Measurements from ENCODE around the gene FAM177A1. TPM values are rescaled to one million over a fixed set of nuclear protein-coding genes. Genes with fewer than 3 reads are reported as not detected.
"Not testable (repeated sequence)": the region's sequence is repeated elsewhere in the genome, so short reads cannot be mapped to it uniquely, and the experiment has no call there.

FAM177A1 gene
- total and polyA plus RNA-seq, 2 experiments from 2014 or later, result 30.1 to 47.3 TPM

DNA sequence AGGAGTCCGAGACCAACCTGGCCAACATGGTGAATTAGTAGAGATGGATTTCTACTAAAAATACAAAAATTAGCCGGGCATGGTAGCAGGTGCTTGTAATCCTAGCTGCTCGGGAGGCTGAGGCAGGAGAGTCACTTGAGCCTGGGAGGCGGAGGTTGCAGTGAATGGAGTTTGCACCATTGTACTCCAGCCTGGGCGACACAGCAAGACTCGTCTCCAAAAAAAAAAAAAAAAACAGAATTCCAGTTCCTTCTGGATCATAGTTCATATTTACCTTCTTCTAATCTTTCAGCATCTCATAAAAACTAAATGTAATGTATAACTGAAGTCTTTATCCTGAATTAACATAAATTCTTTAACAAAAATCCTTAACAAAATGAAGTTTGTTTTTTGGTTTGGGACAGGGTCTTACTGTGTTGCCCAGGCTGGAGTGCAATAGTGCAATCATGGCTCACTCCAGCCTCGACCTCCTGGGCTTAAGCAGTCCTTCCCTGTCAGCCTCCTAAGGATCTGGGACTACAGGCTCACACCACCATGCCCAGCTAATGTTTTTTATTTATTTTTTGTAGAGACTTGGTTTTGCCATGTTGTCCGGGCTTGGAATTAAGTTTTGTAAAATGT, 37.6 kb downstream of the FAM177A1 start:
- H3K36me3 ChIP-seq, result peaks cover 45% of the 10 kb centered on the region
- H3K4me3 ChIP-seq, result no peak overlapping the region
- H3K27me3 ChIP-seq, result no peaks in the 10 kb centered on the region
- H3K27ac ChIP-seq, result no peak overlapping the region
- DNase-seq (ENCODE audit: low read depth in 1 of 2, low spot score in 1 of 2), result no peak
- TF ChIP-seq, protein P1, sequence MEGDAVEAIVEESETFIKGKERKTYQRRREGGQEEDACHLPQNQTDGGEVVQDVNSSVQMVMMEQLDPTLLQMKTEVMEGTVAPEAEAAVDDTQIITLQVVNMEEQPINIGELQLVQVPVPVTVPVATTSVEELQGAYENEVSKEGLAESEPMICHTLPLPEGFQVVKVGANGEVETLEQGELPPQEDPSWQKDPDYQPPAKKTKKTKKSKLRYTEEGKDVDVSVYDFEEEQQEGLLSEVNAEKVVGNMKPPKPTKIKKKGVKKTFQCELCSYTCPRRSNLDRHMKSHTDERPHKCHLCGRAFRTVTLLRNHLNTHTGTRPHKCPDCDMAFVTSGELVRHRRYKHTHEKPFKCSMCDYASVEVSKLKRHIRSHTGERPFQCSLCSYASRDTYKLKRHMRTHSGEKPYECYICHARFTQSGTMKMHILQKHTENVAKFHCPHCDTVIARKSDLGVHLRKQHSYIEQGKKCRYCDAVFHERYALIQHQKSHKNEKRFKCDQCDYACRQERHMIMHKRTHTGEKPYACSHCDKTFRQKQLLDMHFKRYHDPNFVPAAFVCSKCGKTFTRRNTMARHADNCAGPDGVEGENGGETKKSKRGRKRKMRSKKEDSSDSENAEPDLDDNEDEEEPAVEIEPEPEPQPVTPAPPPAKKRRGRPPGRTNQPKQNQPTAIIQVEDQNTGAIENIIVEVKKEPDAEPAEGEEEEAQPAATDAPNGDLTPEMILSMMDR (IDR thresholded peaks at IDR 0.05; ENCODE audit: low read depth, low read length), result no peak
- no peaks in the 10 kb centered on the region for H3K9me3 ChIP-seq (ENCODE audit: low read depth)
- no peaks in the 10 kb centered on the region for H3K4me1 ChIP-seq (ENCODE audit: low read depth)

DNA sequence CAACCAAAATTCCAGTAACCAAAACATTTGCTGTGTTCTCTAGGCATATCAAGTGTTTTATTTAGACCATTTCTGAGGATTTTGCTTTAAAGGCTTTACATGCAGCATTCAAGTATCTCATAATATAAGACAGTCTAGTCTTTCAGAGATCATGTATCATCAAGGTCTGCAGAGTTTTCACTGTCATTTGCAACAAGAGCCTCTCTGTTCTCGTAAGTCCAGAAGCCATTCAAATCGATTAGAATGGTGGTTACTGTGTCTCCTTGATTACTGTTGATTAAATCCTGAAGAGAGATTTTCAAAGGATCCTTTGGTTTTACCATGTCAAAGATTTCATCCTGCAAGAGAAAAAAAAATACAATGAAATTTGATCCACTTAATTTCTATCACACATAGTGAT, 39.4 kb downstream of the FAM177A1 start:
- Histone ChIP-seq H3K4me3 (no peak overlapping the region), H3K27me3 (no peaks in the 10 kb centered on the region), H3K36me3 (peaks cover 32% of the 10 kb centered on the region), H3K4me1 (ENCODE audit: low read depth) (no peaks in the 10 kb centered on the region), H3K9me3 (ENCODE audit: low read depth) (no peaks in the 10 kb centered on the region), H3K27ac (no peak overlapping the region)
- DNase-seq (ENCODE audit: low read depth in 1 of 2, low spot score in 1 of 2), result no peak
- TF ChIP-seq, protein P1 (IDR thresholded peaks at IDR 0.05; ENCODE audit: low read depth, low read length), result no peak

DNA sequence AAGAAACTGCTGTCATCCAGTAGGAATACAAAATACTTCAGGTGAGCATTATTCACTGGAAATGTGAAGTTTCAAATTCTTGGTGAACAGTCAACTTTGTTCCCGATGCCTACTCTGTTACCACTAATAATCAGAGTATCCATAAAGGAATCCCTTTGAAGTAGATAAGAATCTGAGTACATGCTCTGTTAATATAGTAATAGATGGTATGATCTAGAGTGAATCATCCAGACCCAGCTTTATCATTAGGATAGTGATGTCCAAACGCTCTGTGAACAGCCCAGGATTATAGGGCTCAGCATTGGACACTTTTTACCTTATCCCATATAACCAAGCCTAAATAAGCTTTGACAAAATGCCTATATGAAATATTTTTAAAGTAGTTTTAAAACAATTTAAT, 42.4 kb downstream of the FAM177A1 start:
- H3K36me3 ChIP-seq, result peaks cover 21% of the 10 kb centered on the region
- TF ChIP-seq, protein P1 (IDR thresholded peaks at IDR 0.05; ENCODE audit: low read depth, low read length), result no peak
- H3K9me3 ChIP-seq (ENCODE audit: low read depth), result no peaks in the 10 kb centered on the region
- H3K27ac ChIP-seq, result no peak overlapping the region
- no peaks in the 10 kb centered on the region for H3K27me3 ChIP-seq
- H3K4me3 ChIP-seq, result no peak overlapping the region
- no peak for DNase-seq (ENCODE audit: low read depth in 1 of 2, low spot score in 1 of 2)
- no peaks in the 10 kb centered on the region for H3K4me1 ChIP-seq (ENCODE audit: low read depth)

DNA sequence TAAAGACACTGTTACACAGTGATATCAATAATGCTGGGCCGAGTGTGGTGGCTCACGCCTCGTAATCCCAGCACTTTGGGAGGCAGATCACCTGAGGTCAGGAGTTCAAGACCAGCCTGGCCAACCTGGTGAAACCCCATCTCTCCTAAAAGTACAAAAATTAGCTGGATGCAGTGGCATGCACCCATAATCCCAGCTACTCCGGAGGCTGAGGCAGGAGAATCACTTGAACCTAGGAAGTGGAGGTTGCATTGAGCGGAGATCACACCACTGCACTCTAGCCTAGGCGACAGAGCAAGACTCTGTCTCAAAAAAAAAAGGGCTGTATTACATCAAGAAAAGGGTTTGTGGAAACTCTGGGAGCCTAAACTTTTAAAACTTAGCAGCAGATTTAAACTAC, 48.6 kb downstream of the FAM177A1 start:
- DNase-seq (ENCODE audit: low read depth in 1 of 2, low spot score in 1 of 2); H3K4me1 ChIP-seq (ENCODE audit: low read depth); H3K27me3 ChIP-seq; H3K4me3 ChIP-seq; H3K27ac ChIP-seq; H3K9me3 ChIP-seq (ENCODE audit: low read depth): not testable (repeated sequence)
- H3K36me3 ChIP-seq, result peaks cover 18% of the 10 kb centered on the region

- Histone ChIP-seq H3K4me1 (ENCODE audit: low read depth) (no peaks in the 10 kb centered on the region), H3K27ac (no peak overlapping the region), H3K27me3 (no peaks in the 10 kb centered on the region), H3K9me3 (ENCODE audit: low read depth) (no peaks in the 10 kb centered on the region), H3K36me3 (peaks cover 32% of the 10 kb centered on the region), H3K4me3 (no peak overlapping the region)
- TF ChIP-seq, protein P1 (IDR thresholded peaks at IDR 0.05; ENCODE audit: low read depth, low read length), result no peak
- DNase-seq (ENCODE audit: low read depth in 1 of 2, low spot score in 1 of 2), result no peak
Observed at GRCh38 chr14:35107866-35108265, 61.8 kb downstream of the FAM177A1 start.

DNA sequence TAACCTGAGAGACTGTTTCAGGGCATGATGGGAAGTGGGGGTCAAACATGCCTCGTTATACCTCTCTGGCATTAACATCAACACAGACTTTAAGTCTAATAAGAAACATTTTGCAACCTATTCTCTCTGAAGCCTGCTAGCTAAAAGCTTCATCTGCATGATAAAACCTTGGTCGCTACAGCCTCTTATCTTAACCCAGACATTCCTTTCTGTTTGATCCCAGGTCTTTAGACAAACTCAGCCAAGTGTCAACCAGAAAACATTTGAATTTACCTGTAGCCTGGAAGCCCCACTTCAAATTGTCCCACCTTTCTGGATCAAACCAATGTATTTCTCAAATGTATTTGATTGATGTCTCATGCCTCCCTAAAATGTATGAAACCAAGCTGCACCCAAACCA, 66.6 kb downstream of the FAM177A1 start:
- Histone ChIP-seq H3K36me3 (peaks cover 25% of the 10 kb centered on the region), H3K27ac (no peak overlapping the region), H3K27me3 (no peaks in the 10 kb centered on the region), H3K9me3 (ENCODE audit: low read depth) (no peaks in the 10 kb centered on the region), H3K4me1 (ENCODE audit: low read depth) (no peaks in the 10 kb centered on the region), H3K4me3 (no peak overlapping the region)
- DNase-seq (ENCODE audit: low read depth in 1 of 2, low spot score in 1 of 2), result no peak
- TF ChIP-seq, protein P1 (IDR thresholded peaks at IDR 0.05; ENCODE audit: low read depth, low read length), result no peak
